ENCODE measurements around the gene CCT3.
"Not testable (repeated sequence)": the region's sequence is repeated elsewhere in the genome, so short reads cannot be mapped to it uniquely, and the experiment has no call there.

The CCT3 gene

GRCh38 chr1:156359249-156359648 lies 21.2 kb upstream of the CCT3 start:
- no peak for DNase-seq (ENCODE audit: low read depth)
- no peak overlapping the region for H3K4me3 ChIP-seq (ENCODE audit: low read depth, low read length)
- no peak for TF ChIP-seq CTCF (IDR thresholded peaks at IDR 0.05; ENCODE audit: insufficient read depth, low read depth, low read length, missing control alignments)

GRCh38 chr1:156358641-156359040 lies 20.5 kb upstream of the CCT3 start:
- TF ChIP-seq CTCF (IDR thresholded peaks at IDR 0.05; ENCODE audit: insufficient read depth, low read depth, low read length, missing control alignments) = no peak
- H3K4me3 ChIP-seq (ENCODE audit: low read depth, low read length) = no peak overlapping the region
- DNase-seq (ENCODE audit: low read depth) = no peak

- TF ChIP-seq CTCF (IDR thresholded peaks at IDR 0.05; ENCODE audit: insufficient read depth, low read depth, low read length, missing control alignments) = no peak
- H3K4me3 ChIP-seq (ENCODE audit: low read depth, low read length) = no peak overlapping the region
- DNase-seq (ENCODE audit: low read depth) = no peak
Measured at GRCh38 chr1:156357977-156358376, 19.9 kb upstream of the CCT3 start.

- peak; percentile 70 for DNase-seq (ENCODE audit: low read depth)
- TF ChIP-seq CTCF (IDR thresholded peaks at IDR 0.05; ENCODE audit: insufficient read depth, low read depth, low read length, missing control alignments) = peak; percentile 92
- no peak overlapping the region for H3K4me3 ChIP-seq (ENCODE audit: low read depth, low read length)
Measured at GRCh38 chr1:156356875-156357534, 18.9 kb upstream of the CCT3 start.

- DNase-seq (ENCODE audit: low read depth) = no peak
- TF ChIP-seq CTCF (IDR thresholded peaks at IDR 0.05; ENCODE audit: insufficient read depth, low read depth, low read length, missing control alignments) = no peak
- no peak overlapping the region for H3K4me3 ChIP-seq (ENCODE audit: low read depth, low read length)
Measured at GRCh38 chr1:156356262-156356874, 18.3 kb upstream of the CCT3 start.

- not testable (repeated sequence) for DNase-seq (ENCODE audit: low read depth); H3K4me3 ChIP-seq (ENCODE audit: low read depth, low read length)
Measured at GRCh38 chr1:156352481-156352880, 14.4 kb upstream of the CCT3 start.

- no peak for DNase-seq (ENCODE audit: low read depth)
- H3K4me3 ChIP-seq (ENCODE audit: low read depth, low read length) = no peak overlapping the region
- no peak for TF ChIP-seq CTCF (IDR thresholded peaks at IDR 0.05; ENCODE audit: insufficient read depth, low read depth, low read length, missing control alignments)
Measured at GRCh38 chr1:156347331-156347730, 9.2 kb upstream of the CCT3 start.
